GM12878 (cell line): Measurements from ENCODE around the gene STK10. TPM values are rescaled to one million over a fixed set of nuclear protein-coding genes. Genes with fewer than 3 reads are reported as not detected.

Source experiments
- ATAC-seq: fragments of 200-7000 bp; cut with Tn5 transposase; 3 replicates; pipeline ENCODE4 v1.9.1; 2020; ENCODE audit warnings: mild to moderate bottlenecking, moderate library complexity
- BruUV-seq: library from RNA; stranded (reverse); fragments of 400-500 nt; replicated peaks from 2 replicates; lab custom pipeline; 2021; lab: Mats Ljungman, UMichigan
- CTCF ChIA-PET: fragments of 300-600 bp; sonication (Branson Sonifier 250); formaldehyde crosslinking; extraction: SDS; loops from one replicate; lab custom pipeline; 2021; ENCODE audit warnings: inconsistent platforms; lab: Yijun Ruan, JAX
- POLR2A ChIA-PET: fragments of 350-600 bp; formaldehyde crosslinking; extraction: SDS; loops from one replicate; lab custom pipeline; 2021; ENCODE audit warnings: inconsistent platforms; lab: Charles Lee
- RAD21 ChIA-PET: fragments of 300-600 bp; sonication (Branson Sonifier 250); formaldehyde crosslinking; loops from one replicate; lab custom pipeline; 2023; ENCODE audit warnings: antibody characterized with exemption; ENCODE audit not compliant: unreplicated experiment; lab: Charles Lee
- SMC1A ChIA-PET: fragments of 300-600 bp; sonication (Branson Sonifier 250); formaldehyde crosslinking; loops from one replicate; lab custom pipeline; 2023; ENCODE audit not compliant: unreplicated experiment, uncharacterized antibody; lab: Charles Lee
- DNase-seq: peaks from one replicate; pipeline ENCODE4 v3.0.0-alpha.2; 2011; ENCODE audit warnings: low read depth, low spot score
- FAIRE-seq: peaks from 3 replicates; lab custom pipeline; 2011; peaks lifted over from hg19 to GRCh38; lab: Jason Lieb, UNC
- H2AFZ ChIP-seq: 2 replicates; pipeline ENCODE4 v1.6.0; 2011; ENCODE audit warnings: low read depth, low read length, control low read depth; ENCODE audit not compliant: control insufficient read depth
- H3K27ac ChIP-seq: 2 replicates; pipeline ENCODE4 v1.5.1; 2011; ENCODE audit warnings: control low read depth; ENCODE audit not compliant: control insufficient read depth, insufficient read depth
- H3K27me3 ChIP-seq, 2 experiments: replicated peaks in 1 of 2; 2 replicates each; pipeline versions ENCODE4 v1.6.0 to v1.6.1; 2011; ENCODE audit warnings: low read length in 1 of 2; ENCODE audit not compliant: control insufficient read depth in 2 of 2, insufficient read depth in 2 of 2
- H3K36me3 ChIP-seq, 2 experiments: 2 replicates each; pipeline ENCODE4 v1.5.1; 2011; ENCODE audit warnings: low read length in 1 of 2; ENCODE audit not compliant: control insufficient read depth in 2 of 2, insufficient read depth in 2 of 2
- H3K4me1 ChIP-seq: 2 replicates; pipeline ENCODE4 v1.6.1; 2011; ENCODE audit warnings: mild to moderate bottlenecking, low read length, moderate library complexity, mixed read lengths; ENCODE audit not compliant: control insufficient read depth, insufficient read depth
- H3K4me2 ChIP-seq: 2 replicates; pipeline ENCODE4 v1.6.0; 2011; ENCODE audit warnings: control low read depth; ENCODE audit not compliant: control insufficient read depth, insufficient read depth
- H3K4me3 ChIP-seq: fragments of 200-600 bp; sonication (generic); 2 replicates; pipeline ENCODE4 v1.5.1; 2016
- H3K79me2 ChIP-seq: 2 replicates; pipeline ENCODE4 v1.6.0; 2011; ENCODE audit warnings: low read length; ENCODE audit not compliant: control insufficient read depth, insufficient read depth
- H3K9ac ChIP-seq: 2 replicates; pipeline ENCODE4 v1.8.0; 2011; ENCODE audit warnings: low read length, control low read depth, mixed read lengths; ENCODE audit not compliant: control insufficient read depth, insufficient read depth
- H3K9me3 ChIP-seq: replicated peaks from 3 replicates; pipeline ENCODE4 v1.5.1; 2011; ENCODE audit warnings: mild to moderate bottlenecking, low read length; ENCODE audit not compliant: control insufficient read depth, insufficient read depth
- H4K20me1 ChIP-seq: 2 replicates; pipeline ENCODE4 v1.6.0; 2011; ENCODE audit not compliant: control insufficient read depth, insufficient read depth
- JUNB ChIP-seq: IDR thresholded peaks from 2 replicates; pipeline ENCODE4 v1.6.1; 2016; ENCODE audit warnings: antibody characterized with exemption, mild to moderate bottlenecking
- PAX5 ChIP-seq: IDR thresholded peaks from 2 replicates; pipeline ENCODE4 v1.6.1; 2011; ENCODE audit warnings: low read depth, low read length, borderline replicate concordance
- POLR2A ChIP-seq: IDR thresholded peaks from 2 replicates; pipeline ENCODE4 v1.6.1; 2011; ENCODE audit warnings: low read depth, mild to moderate bottlenecking, low read length
- SUZ12 ChIP-seq: fragments of 200-600 bp; sonication (generic); IDR thresholded peaks from one replicate; pipeline ENCODE4 v1.6.1; 2018; ENCODE audit warnings: antibody characterized with exemption, mild to moderate bottlenecking; ENCODE audit not compliant: unreplicated experiment
- WGBS: methylation state at CpG from one replicate; pipeline ENCODE4 v1.1.6; 2016; ENCODE audit warnings: low lambda C conversion rate; ENCODE audit not compliant: insufficient replicate concordance, insufficient coverage; ENCODE audit errors: missing lambda C conversion rate; 5-methylcytosine and 5-hydroxymethylcytosine counted together
- in situ Hi-C: fragments of 300-500 bp; cut with MboI; formaldehyde crosslinking; loops from 9 replicates; pipeline ENCODE4 v1.14.3; 2018; ENCODE audit warnings: mixed read lengths
- intact Hi-C: fragments of 100-400 bp; cut with micrococcal nuclease; formaldehyde crosslinking; loops from one replicate; pipeline ENCODE4 v1.14.2; 2022; ENCODE audit not compliant: unreplicated experiment
- polyA plus RNA-seq, 11 experiments: library from polyadenylated mRNA; depleted of rRNA in 4 of 11; unstranded in 6 of 11; stranded (reverse) in 5 of 11; fragments of >200 nt; fragmentation: Nextera tagmentation in 4 of 11; fragmentation: Illumina TruSeq in 1 of 11; extraction: Ambion mirVana in 4 of 11; extraction: Trizol in 1 of 11; gene quantifications; 1 replicate in 1 of 11; 2 replicates in 10 of 11; pipeline versions ENCODE4 v1.2.1 to v1.2.3, GENCODE V29; 2011 to 2016; ENCODE audit warnings: inconsistent platforms in 2 of 11, missing spikeins in 2 of 11, low read depth in 1 of 11
- total RNA-seq, 4 experiments: library from RNA; depleted of rRNA in 3 of 4; stranded (reverse); fragments of >200 nt in 3 of 4; fragmentation: Illumina TruSeq in 1 of 4; extraction: Trizol in 1 of 4; gene quantifications; 2 replicates each; pipeline versions ENCODE4 v1.2.1 to v1.2.3, GENCODE V29; 2013 to 2021
- TF ChIP-seq, protein P1 (sequence below): IDR thresholded peaks from 2 replicates; pipeline ENCODE4 v1.6.1; 2012; ENCODE audit warnings: low read depth, low read length, improper control_type of control experiment
- TF ChIP-seq, protein P2 (sequence below): fragments of 450-650 bp; formaldehyde crosslinking; IDR thresholded peaks from 2 replicates; pipeline ENCODE4 v1.4.0; 2020; ENCODE audit warnings: mild to moderate bottlenecking, moderate library complexity

Gene STK10
- total and polyA plus RNA-seq, 10 of the 15 experiments (the other 5 are each of a cell fraction or from before 2014, with no cell fraction given) = 14.2 to 96.4 (median 50.6) TPM

DNA sequence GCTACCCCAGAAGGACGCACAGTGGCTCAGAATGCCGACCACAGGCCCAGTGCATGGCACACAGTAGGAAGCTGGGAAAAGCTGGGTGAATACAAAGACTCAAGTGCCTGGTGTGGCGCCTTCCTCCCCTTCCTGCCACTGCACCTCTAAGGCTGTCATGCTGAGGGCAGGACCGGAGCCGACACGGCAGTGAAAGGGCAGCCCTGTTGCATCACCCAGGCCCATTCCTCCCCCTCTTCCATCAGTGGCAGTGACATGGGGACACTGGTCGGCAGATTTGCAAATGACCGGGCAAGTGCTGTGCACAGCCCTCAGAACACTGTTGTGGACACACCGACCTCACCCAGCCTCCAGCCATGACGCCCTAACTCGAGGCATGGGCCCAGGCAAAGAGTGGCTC lies 84.0 kb downstream of the STK10 start:
- Histone ChIP-seq H4K20me1 (no peaks in the 10 kb centered on the region), H3K36me3 (peaks cover 43 to 51% of the 10 kb centered on the region in 2 experiments), H3K4me1 (peaks cover 8% of the 10 kb centered on the region), H3K27me3 (no peaks in the 10 kb centered on the region), H3K27ac (no peak overlapping the region), H3K9ac (no peak overlapping the region), H3K4me2 (no peak overlapping the region), H3K79me2 (peaks cover 10% of the 10 kb centered on the region), H2AFZ (no peak overlapping the region), H3K9me3 (no peaks in the 10 kb centered on the region)
- intact Hi-C loops (loop anchor here (10.0 kb wide), 1 partner anchor 591 kb away; no protein-coding TSS in a partner anchor), in situ Hi-C loops (no loop called here)
- no TSS peak for BruUV-seq
- DNase-seq = no peak
- TF ChIP-seq PAX5 (no peak), JUNB (no peak), POLR2A (peak; percentile 52; the same call in 1 of the 2 replicates), SUZ12 (no peak)
- TF ChIP-seq, protein P1, sequence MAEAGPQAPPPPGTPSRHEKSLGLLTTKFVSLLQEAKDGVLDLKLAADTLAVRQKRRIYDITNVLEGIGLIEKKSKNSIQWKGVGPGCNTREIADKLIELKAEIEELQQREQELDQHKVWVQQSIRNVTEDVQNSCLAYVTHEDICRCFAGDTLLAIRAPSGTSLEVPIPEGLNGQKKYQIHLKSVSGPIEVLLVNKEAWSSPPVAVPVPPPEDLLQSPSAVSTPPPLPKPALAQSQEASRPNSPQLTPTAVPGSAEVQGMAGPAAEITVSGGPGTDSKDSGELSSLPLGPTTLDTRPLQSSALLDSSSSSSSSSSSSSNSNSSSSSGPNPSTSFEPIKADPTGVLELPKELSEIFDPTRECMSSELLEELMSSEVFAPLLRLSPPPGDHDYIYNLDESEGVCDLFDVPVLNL = no peak
- TF ChIP-seq, protein P2, sequence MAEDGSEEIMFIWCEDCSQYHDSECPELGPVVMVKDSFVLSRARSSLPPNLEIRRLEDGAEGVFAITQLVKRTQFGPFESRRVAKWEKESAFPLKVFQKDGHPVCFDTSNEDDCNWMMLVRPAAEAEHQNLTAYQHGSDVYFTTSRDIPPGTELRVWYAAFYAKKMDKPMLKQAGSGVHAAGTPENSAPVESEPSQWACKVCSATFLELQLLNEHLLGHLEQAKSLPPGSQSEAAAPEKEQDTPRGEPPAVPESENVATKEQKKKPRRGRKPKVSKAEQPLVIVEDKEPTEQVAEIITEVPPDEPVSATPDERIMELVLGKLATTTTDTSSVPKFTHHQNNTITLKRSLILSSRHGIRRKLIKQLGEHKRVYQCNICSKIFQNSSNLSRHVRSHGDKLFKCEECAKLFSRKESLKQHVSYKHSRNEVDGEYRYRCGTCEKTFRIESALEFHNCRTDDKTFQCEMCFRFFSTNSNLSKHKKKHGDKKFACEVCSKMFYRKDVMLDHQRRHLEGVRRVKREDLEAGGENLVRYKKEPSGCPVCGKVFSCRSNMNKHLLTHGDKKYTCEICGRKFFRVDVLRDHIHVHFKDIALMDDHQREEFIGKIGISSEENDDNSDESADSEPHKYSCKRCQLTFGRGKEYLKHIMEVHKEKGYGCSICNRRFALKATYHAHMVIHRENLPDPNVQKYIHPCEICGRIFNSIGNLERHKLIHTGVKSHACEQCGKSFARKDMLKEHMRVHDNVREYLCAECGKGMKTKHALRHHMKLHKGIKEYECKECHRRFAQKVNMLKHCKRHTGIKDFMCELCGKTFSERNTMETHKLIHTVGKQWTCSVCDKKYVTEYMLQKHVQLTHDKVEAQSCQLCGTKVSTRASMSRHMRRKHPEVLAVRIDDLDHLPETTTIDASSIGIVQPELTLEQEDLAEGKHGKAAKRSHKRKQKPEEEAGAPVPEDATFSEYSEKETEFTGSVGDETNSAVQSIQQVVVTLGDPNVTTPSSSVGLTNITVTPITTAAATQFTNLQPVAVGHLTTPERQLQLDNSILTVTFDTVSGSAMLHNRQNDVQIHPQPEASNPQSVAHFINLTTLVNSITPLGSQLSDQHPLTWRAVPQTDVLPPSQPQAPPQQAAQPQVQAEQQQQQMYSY (CRISPR knock-in tag) = no peak
- TF ChIP-seq, all 136 proteins: peak for 1
- FAIRE-seq = no peak
- SMC1A ChIA-PET = interaction anchor here (10.6 kb wide), 1 partner anchor 83 kb away, joined by 165 read pairs; the partner anchor contains the start of gene STK10
- CTCF ChIA-PET = interaction anchor here (0.8 to 9.7 kb wide), 4 partner anchors 83 to 266 kb away, joined by 3 to 162 read pairs (median 6); partner anchors contain the start of gene STK10
- ATAC-seq = no peak
- RAD21 ChIA-PET = interaction anchor here (4.2 to 5.0 kb wide), 2 partner anchors 84 to 188 kb away, joined by 17 to 67 read pairs; partner anchors contain the start of gene STK10
- H3K4me3 ChIP-seq = no peak overlapping the region
- POLR2A ChIA-PET = interaction anchor here (0.6 kb wide), 1 partner anchor 184 kb away, joined by 3 read pairs; no protein-coding TSS in a partner anchor
- 85% methylated on average over 11 of the region's 11 CpGs for WGBS
